Pancreas (tissue), 10 donors: ENCODE data around the gene ZMAT2. TPM values are rescaled to one million over a fixed set of nuclear protein-coding genes. Genes with fewer than 3 reads are reported as not detected.
"Not testable (repeated sequence)": the region's sequence is repeated elsewhere in the genome, so short reads cannot be mapped to it uniquely, and the experiment has no call there.

Experiments used
- ATAC-seq, 4 donors: fragments of 200-7000 bp; cut with Tn5 transposase; one replicate each; pipeline versions ENCODE4 v1.8.0 to v1.9.1; 2020; ENCODE audit warnings: mild to moderate bottlenecking in 4 of 4, moderate library complexity in 4 of 4
- DNase-seq, 6 donors: peaks; one replicate each; pipeline ENCODE4 v3.0.0-alpha.2; 2020
- FAIRE-seq: peaks from 2 replicates; lab custom pipeline; 2012; peaks lifted over from hg19 to GRCh38; lab: Jason Lieb, UNC
- H3K27ac ChIP-seq, 4 donors: fragments of 200-600 bp; sonication (generic); 1 replicate in 3 of 4; 2 replicates in 1 of 4; pipeline versions ENCODE4 v1.5.0 to v1.8.0; 2020
- H3K27me3 ChIP-seq, 4 donors: fragments of 200-600 bp; one replicate each; pipeline ENCODE4 v1.8.0; 2021
- H3K36me3 ChIP-seq, 3 donors: fragments of 200-600 bp; sonication (generic) in 1 of 3; one replicate each; pipeline versions ENCODE4 v1.5.0 to v1.8.0; 2020 to 2021
- H3K4me1 ChIP-seq, 3 donors: fragments of 200-600 bp; one replicate each; pipeline ENCODE4 v1.8.0; 2021
- H3K4me3 ChIP-seq, 4 donors: fragments of 200-600 bp; sonication (generic) in 2 of 4; one replicate each; pipeline versions ENCODE4 v1.5.0 to v1.8.0; 2020 to 2021
- H3K9me3 ChIP-seq, 4 donors: fragments of 200-600 bp; one replicate each; pipeline ENCODE4 v1.8.0; 2021
- CTCF ChIP-seq, 4 donors: fragments of 200-600 bp; sonication (generic) in 3 of 4; IDR thresholded peaks; one replicate each; pipeline versions ENCODE4 v1.5.0 to v1.8.0; 2021; ENCODE audit warnings: antibody characterized with exemption in 4 of 4
- WGBS, 2 donors: extraction: QIAGEN DNeasy Blood & Tissue Kit; methylation state at CpG; one replicate each; pipeline ENCODE4 v1.1.7; 2013; 5-methylcytosine and 5-hydroxymethylcytosine counted together
- intact Hi-C, 3 donors: fragments of 100-400 bp; cut with DNase I; formaldehyde crosslinking; loops; one replicate each; pipeline versions ENCODE4 v1.11.1 to v1.14.2; 2022
- polyA plus RNA-seq, 2 donors: library from polyadenylated mRNA; stranded (reverse); fragments of 200-250 nt; gene quantifications; one replicate each; pipeline ENCODE4 v1.2.3, GENCODE V29; 2013
- total RNA-seq, 6 donors: library from RNA; stranded (reverse); fragmentation: NEBNext Ultra II Directional in 4 of 6; extraction: Animal tissue kit (Norgen Biotek cat#: 25700) in 4 of 6; gene quantifications; one replicate each; pipeline versions ENCODE4 v1.2.1 to v1.2.4, GENCODE V29; 2021 to 2023
- donor health status: healthy with polysubstance abuse.
- donor health status: DM: no; HTN: no; CAD: no; lungs with moderate emphysema.
- donor health status: DM: no; HTN: no; CAD: no.
- donor health status: control.
- donor health status: control.
- donor health status: Bipolar disorder and iron deficiency.
- donor health status: DM: yes; HTN: yes; CAD: no.
- donor health status: DM: no; HTN: no; CAD: no.
- donor health status: DM: no; HTN: no; CAD: no.
- donor health status: DM: yes; HTN: yes; CAD: no.

Gene ZMAT2
- total RNA-seq (10 to 100 TPM; 10.5 to 28.0 (median 15.8) TPM), polyA plus RNA-seq (10 to 100 TPM; 21.2 to 42.9 TPM)

- H3K4me3 ChIP-seq: peak within 1 kb of the TSS; percentile 48 to 90 (median 68)
- no peak for TF ChIP-seq CTCF (IDR thresholded peaks at IDR 0.05)
Measured at GRCh38 chr5:140700177-140701144, at the start of gene ZMAT2. TSS of gene ZMAT2 (plus strand) at chr5:140700447. CDS start at chr5:140700461, 14 bp downstream.

GRCh38 chr5:140658870-140659269, 41.4 kb upstream of the ZMAT2 start:
- no peaks in the 10 kb centered on the region for H3K9me3 ChIP-seq
- intact Hi-C loops: no loop called here
- no peaks in the 10 kb centered on the region for H3K27me3 ChIP-seq
- TF ChIP-seq CTCF (IDR thresholded peaks at IDR 0.05): no peak
- DNase-seq (no peak), FAIRE-seq (no peak), ATAC-seq (no peak)
- 97% methylated on average over 17 of the region's 17 CpGs for WGBS, 2 donors
- peaks cover 0 to 3% (median 0%) of the 10 kb centered on the region in 3 donors for H3K4me1 ChIP-seq
- peaks cover 3 to 79% (median 46%) of the 10 kb centered on the region in 3 donors for H3K36me3 ChIP-seq
- no peak overlapping the region for H3K4me3 ChIP-seq
- no peak overlapping the region for H3K27ac ChIP-seq

More at GRCh38 chr5:140700177-140701144, at the start of gene ZMAT2:
- H3K4me1 ChIP-seq: peaks cover 0 to 5% (median 0%) of the 10 kb centered on the region in 3 donors
- ATAC-seq: peak; percentile 99 to 100 (median 99)
- H3K27ac ChIP-seq: peak within 1 kb of the TSS in 2 of 4 donors; percentile 38 to 58
- peak; percentile 89 to 96 (median 94) for DNase-seq
- H3K9me3 ChIP-seq: no peaks in the 10 kb centered on the region
- H3K36me3 ChIP-seq: peaks cover 8 to 49% (median 23%) of the 10 kb centered on the region in 3 donors
- no peaks in the 10 kb centered on the region for H3K27me3 ChIP-seq
- intact Hi-C loops: no loop called here
- FAIRE-seq: peak; percentile 98
- 1 to 2% methylated on average over 44 of the region's 44 CpGs for WGBS, 2 donors

- DNase-seq, H3K27me3 ChIP-seq, H3K4me3 ChIP-seq, ATAC-seq, H3K9me3 ChIP-seq, H3K4me1 ChIP-seq, intact Hi-C loops, FAIRE-seq, H3K27ac ChIP-seq: not testable (repeated sequence)
- 87 to 88% methylated on average over 6 of the region's 6 CpGs for WGBS, 2 donors
- peaks cover 3 to 64% (median 36%) of the 10 kb centered on the region in 3 donors for H3K36me3 ChIP-seq
Measured at GRCh38 chr5:140660371-140660770, 39.9 kb upstream of the ZMAT2 start.

GRCh38 chr5:140664030-140664358, 36.3 kb upstream of the ZMAT2 start:
- 0 to 3% methylated on average over 18 of the region's 18 CpGs for WGBS, 2 donors
- H3K4me1 ChIP-seq: peaks cover 0 to 15% (median 7%) of the 10 kb centered on the region in 3 donors
- no peak for TF ChIP-seq CTCF (IDR thresholded peaks at IDR 0.05)
- no peak for DNase-seq
- intact Hi-C loops: no loop called here
- ATAC-seq: peak in 2 of 4 donors; percentile 27 to 29
- no peaks in the 10 kb centered on the region for H3K27me3 ChIP-seq
- peak overlapping the region; percentile 40 to 82 (median 73) for H3K4me3 ChIP-seq
- no peaks in the 10 kb centered on the region for H3K9me3 ChIP-seq
- H3K36me3 ChIP-seq: peaks cover 3 to 36% (median 11%) of the 10 kb centered on the region in 3 donors
- H3K27ac ChIP-seq: peak overlapping the region; percentile 87 to 95 (median 90)
- no peak for FAIRE-seq

- intact Hi-C loops: no loop called here
- Histone ChIP-seq H3K4me1 (peaks cover 0 to 15% (median 7%) of the 10 kb centered on the region in 3 donors), H3K27me3 (no peaks in the 10 kb centered on the region), H3K9me3 (no peaks in the 10 kb centered on the region), H3K4me3 (peak within 1 kb of the TSS; percentile 40 to 82 (median 73)), H3K36me3 (peaks cover 3 to 36% (median 16%) of the 10 kb centered on the region in 3 donors), H3K27ac (peak within 1 kb of the TSS; percentile 87 to 95 (median 90))
- 0% methylated on average over 54 of the region's 54 CpGs for WGBS, 2 donors
- ATAC-seq (peak; percentile 97 to 100 (median 98)), DNase-seq (peak; percentile 95 to 98 (median 96)), FAIRE-seq (peak; percentile 75)
- no peak for TF ChIP-seq CTCF (IDR thresholded peaks at IDR 0.05)
Measured at GRCh38 chr5:140664359-140665119, 35.7 kb upstream of the ZMAT2 start, which contains the start of gene WDR55. TSS of gene WDR55 (plus strand) at chr5:140664904. CDS start at chr5:140664913, 9 bp downstream.

GRCh38 chr5:140671035-140671434, 29.2 kb upstream of the ZMAT2 start:
- ATAC-seq: peak in 2 of 4 donors; percentile 8 to 22
- H3K27me3 ChIP-seq, H3K9me3 ChIP-seq, H3K27ac ChIP-seq, DNase-seq, H3K4me1 ChIP-seq, H3K4me3 ChIP-seq, FAIRE-seq, intact Hi-C loops: not testable (repeated sequence)
- peaks cover 0 to 42% (median 11%) of the 10 kb centered on the region in 3 donors for H3K36me3 ChIP-seq
- WGBS, 2 donors: 86 to 89% methylated on average over 4 of the region's 4 CpGs
